PC-3 (cell line): ENCODE measurements around the gene TPSG1. TPM values are rescaled to one million over a fixed set of nuclear protein-coding genes. Genes with fewer than 3 reads are reported as not detected.
A peak's percentile ranks its signal among the peaks of the same experiment; 100 is the strongest.

Source experiments
- ATAC-seq: fragments of 200-7000 bp; cut with Tn5 transposase; 2 replicates; pipeline ENCODE4 v1.9.1; 2020; ENCODE audit warnings: mild to moderate bottlenecking, moderate library complexity
- BruUV-seq: library from RNA; stranded (reverse); fragments of 400-500 nt; replicated peaks from 2 replicates; lab custom pipeline; 2021; lab: Mats Ljungman, UMichigan
- CTCF ChIA-PET: fragments of 300-600 bp; sonication (Branson Sonifier 250); formaldehyde crosslinking; loops from one replicate; lab custom pipeline; 2022; ENCODE audit warnings: antibody characterized with exemption; lab: Charles Lee
- POLR2A ChIA-PET: fragments of 300-600 bp; sonication (Branson Sonifier 250); formaldehyde crosslinking; loops from one replicate; lab custom pipeline; 2022; ENCODE audit warnings: antibody characterized with exemption; ENCODE audit not compliant: unreplicated experiment; lab: Charles Lee
- DNase-seq: peaks from one replicate; pipeline ENCODE4 v3.0.0-alpha.2; 2015
- H2AFZ ChIP-seq: fragments of 300-600 bp; sonication (generic); 2 replicates; pipeline ENCODE4 v1.6.0; 2016; ENCODE audit warnings: antibody characterized with exemption, low read length
- H3F3A ChIP-seq: fragments of 300-600 bp; sonication (generic); one replicate; pipeline ENCODE4 v1.6.0; 2017; ENCODE audit warnings: antibody characterized with exemption, low read length, control low read depth, mild to moderate bottlenecking; ENCODE audit not compliant: unreplicated experiment
- H3K27ac ChIP-seq: fragments of 300-600 bp; sonication (generic); 2 replicates; pipeline ENCODE4 v1.5.1; 2016; ENCODE audit warnings: mild to moderate bottlenecking, low read length
- H3K27me3 ChIP-seq: fragments of 300-600 bp; sonication (generic); 2 replicates; pipeline ENCODE4 v1.6.1; 2016; ENCODE audit warnings: low read length, mixed read lengths
- H3K36me3 ChIP-seq: fragments of 300-600 bp; sonication (generic); 2 replicates; pipeline ENCODE4 v1.6.1; 2016; ENCODE audit warnings: low read depth, mixed run types, low read length, mixed read lengths
- H3K4me1 ChIP-seq: fragments of 300-600 bp; sonication (generic); 2 replicates; pipeline ENCODE4 v1.5.1; 2016; ENCODE audit warnings: low read length; ENCODE audit not compliant: insufficient read depth
- H3K4me2 ChIP-seq: fragments of 300-600 bp; sonication (generic); 2 replicates; pipeline ENCODE4 v1.6.0; 2016; ENCODE audit warnings: low read length
- H3K4me3 ChIP-seq: fragments of 300-600 bp; sonication (generic); 2 replicates; pipeline ENCODE4 v1.5.1; 2016; ENCODE audit warnings: mild to moderate bottlenecking, low read length, mixed read lengths
- H3K79me2 ChIP-seq: fragments of 300-600 bp; sonication (generic); 2 replicates; pipeline ENCODE4 v1.6.1; 2017; ENCODE audit warnings: low read length, mixed read lengths
- H3K9ac ChIP-seq: fragments of 300-600 bp; sonication (generic); 2 replicates; pipeline ENCODE4 v1.6.0; 2016; ENCODE audit warnings: mild to moderate bottlenecking, low read length
- H3K9me2 ChIP-seq: fragments of 300-600 bp; sonication (generic); replicated peaks from 2 replicates; pipeline ENCODE4 v1.6.1; 2016; ENCODE audit warnings: mixed run types, low read length, mixed read lengths
- H3K9me3 ChIP-seq: fragments of 300-600 bp; sonication (generic); 2 replicates; pipeline ENCODE4 v1.6.1; 2016; ENCODE audit warnings: low read length, mixed read lengths
- H4K20me1 ChIP-seq: fragments of 300-600 bp; sonication (generic); 2 replicates; pipeline ENCODE4 v1.6.1; 2016; ENCODE audit warnings: low read length, mixed read lengths
- EZH2 ChIP-seq: fragments of 300-600 bp; sonication (generic); IDR thresholded peaks from one replicate; pipeline ENCODE4 v1.6.1; 2017; ENCODE audit warnings: antibody characterized with exemption, mild to moderate bottlenecking, low read length; ENCODE audit not compliant: unreplicated experiment
- EZH2phosphoT487 ChIP-seq: fragments of 300-600 bp; sonication (generic); IDR thresholded peaks from 2 replicates; pipeline ENCODE4 v1.6.1; 2018; ENCODE audit warnings: mild to moderate bottlenecking, antibody characterized with exemption, low read length, borderline replicate concordance
- intact Hi-C: fragments of 100-400 bp; cut with micrococcal nuclease; formaldehyde crosslinking; loops from 2 replicates; pipeline ENCODE4 v1.9.0; 2023
- total RNA-seq: library from RNA; depleted of rRNA; stranded (reverse); fragments of >200 nt; gene quantifications from 2 replicates; pipeline ENCODE4 v1.2.3, GENCODE V29; 2014
- TF ChIP-seq, protein P1 (sequence below): fragments of 300-600 bp; sonication (generic); conservative IDR thresholded peaks from 2 replicates; pipeline ENCODE4 v1.5.1; 2017; ENCODE audit warnings: antibody characterized with exemption, low read depth, mild to moderate bottlenecking, low read length

The TPSG1 gene
- total RNA-seq, 1 experiment from 2014 or later = not detected

DNA sequence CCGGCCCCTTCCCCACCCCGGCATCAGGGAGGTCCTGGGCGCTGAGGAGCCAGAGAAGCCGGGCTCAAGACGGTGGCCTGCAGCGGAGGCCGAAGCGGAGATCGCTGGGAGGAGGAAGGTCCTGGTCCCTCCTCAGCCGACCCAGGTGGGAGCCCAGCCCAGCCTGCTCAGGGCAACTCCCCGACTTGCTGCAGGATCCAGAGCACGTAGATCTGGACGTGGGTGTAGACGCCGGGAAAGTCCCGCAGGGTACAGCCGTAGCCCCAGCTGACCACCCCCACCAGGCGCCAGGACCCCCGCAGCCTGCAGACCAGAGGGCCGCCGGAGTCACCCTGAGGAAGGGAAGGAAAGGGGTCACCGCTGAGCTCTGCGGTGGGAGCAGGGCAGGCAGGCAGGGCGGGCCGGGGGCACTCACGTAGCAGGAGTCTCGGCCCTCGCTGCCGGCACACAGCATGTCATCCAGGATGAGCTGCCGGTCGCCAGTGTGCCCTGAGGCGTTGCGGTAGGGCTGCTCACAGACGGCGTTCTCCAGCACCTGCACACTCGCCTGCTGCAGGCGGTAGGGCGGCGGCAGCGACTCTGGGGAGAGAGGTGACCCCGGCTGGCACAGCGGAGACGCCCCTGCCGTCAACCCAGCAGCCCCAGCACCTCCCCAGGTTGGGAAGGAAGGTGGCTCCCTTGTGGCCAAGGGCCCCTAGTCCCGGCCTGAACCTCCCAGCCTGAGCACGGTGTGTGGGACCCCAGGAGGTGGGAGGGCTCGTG lies 36.2 kb upstream of the TPSG1 start:
- ChIA-PET CTCF (no interaction called here), POLR2A (no interaction called here)
- no peaks in the 10 kb centered on the region for H4K20me1 ChIP-seq
- intact Hi-C loops = no loop called here
- TF ChIP-seq, protein P1, sequence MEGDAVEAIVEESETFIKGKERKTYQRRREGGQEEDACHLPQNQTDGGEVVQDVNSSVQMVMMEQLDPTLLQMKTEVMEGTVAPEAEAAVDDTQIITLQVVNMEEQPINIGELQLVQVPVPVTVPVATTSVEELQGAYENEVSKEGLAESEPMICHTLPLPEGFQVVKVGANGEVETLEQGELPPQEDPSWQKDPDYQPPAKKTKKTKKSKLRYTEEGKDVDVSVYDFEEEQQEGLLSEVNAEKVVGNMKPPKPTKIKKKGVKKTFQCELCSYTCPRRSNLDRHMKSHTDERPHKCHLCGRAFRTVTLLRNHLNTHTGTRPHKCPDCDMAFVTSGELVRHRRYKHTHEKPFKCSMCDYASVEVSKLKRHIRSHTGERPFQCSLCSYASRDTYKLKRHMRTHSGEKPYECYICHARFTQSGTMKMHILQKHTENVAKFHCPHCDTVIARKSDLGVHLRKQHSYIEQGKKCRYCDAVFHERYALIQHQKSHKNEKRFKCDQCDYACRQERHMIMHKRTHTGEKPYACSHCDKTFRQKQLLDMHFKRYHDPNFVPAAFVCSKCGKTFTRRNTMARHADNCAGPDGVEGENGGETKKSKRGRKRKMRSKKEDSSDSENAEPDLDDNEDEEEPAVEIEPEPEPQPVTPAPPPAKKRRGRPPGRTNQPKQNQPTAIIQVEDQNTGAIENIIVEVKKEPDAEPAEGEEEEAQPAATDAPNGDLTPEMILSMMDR = no peak
- no peak for TF ChIP-seq EZH2
- no peak for TF ChIP-seq EZH2phosphoT487
- H3K4me3 ChIP-seq = no peak overlapping the region
- no peaks in the 10 kb centered on the region for H3F3A ChIP-seq
- H3K9ac ChIP-seq = no peak overlapping the region
- peak; percentile 48 for DNase-seq
- no TSS peak for BruUV-seq
- H3K4me1 ChIP-seq = no peaks in the 10 kb centered on the region; the same call in 1 of the 2 replicates
- H3K9me2 ChIP-seq = no peaks in the 10 kb centered on the region
- peak; percentile 39 for ATAC-seq
- H3K4me2 ChIP-seq = peak overlapping the region; percentile 34; the same call in 1 of the 2 replicates
- no peaks in the 10 kb centered on the region for H3K79me2 ChIP-seq
- H3K27ac ChIP-seq = no peak overlapping the region
- no peaks in the 10 kb centered on the region for H3K9me3 ChIP-seq
- no peak overlapping the region for H2AFZ ChIP-seq
- no peaks in the 10 kb centered on the region for H3K36me3 ChIP-seq
- H3K27me3 ChIP-seq = peaks cover 31% of the 10 kb centered on the region

DNA sequence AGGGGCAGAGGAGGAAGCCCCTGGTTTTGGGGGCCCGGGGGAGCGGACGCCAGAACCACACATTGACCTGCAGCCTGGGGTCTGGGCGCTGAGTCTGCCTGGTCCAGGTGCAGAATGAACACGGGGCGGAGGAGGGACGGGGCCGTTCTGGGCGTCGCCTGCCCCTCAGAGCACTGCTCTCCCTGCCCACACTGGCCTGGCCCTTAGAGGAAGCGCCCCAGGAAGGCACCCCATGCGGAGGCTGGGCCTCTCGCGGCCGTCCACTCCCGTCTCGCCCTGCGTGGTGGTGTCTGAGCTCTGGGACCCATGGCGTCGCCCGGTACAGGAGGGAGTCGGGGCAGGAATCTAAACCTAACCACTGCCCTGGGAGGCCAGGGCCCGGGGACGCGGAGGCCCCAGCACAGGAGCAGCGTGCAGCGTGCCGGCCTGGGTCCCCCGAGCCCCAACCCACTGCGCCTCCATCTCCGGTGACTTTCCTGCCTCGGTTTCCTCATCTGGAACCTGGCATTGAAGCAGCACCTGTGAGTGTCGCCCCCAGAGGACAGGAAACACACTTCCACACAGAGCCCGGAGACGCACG lies 35.1 kb upstream of the TPSG1 start:
- no peak overlapping the region for H3K4me3 ChIP-seq
- ChIA-PET CTCF (no interaction called here), POLR2A (no interaction called here)
- H3K4me1 ChIP-seq = no peaks in the 10 kb centered on the region; the same call in 1 of the 2 replicates
- no peaks in the 10 kb centered on the region for H3K79me2 ChIP-seq
- no peaks in the 10 kb centered on the region for H3F3A ChIP-seq
- H3K4me2 ChIP-seq = no peak overlapping the region
- H4K20me1 ChIP-seq = no peaks in the 10 kb centered on the region
- ATAC-seq = no peak
- no peaks in the 10 kb centered on the region for H3K36me3 ChIP-seq
- BruUV-seq = no TSS peak
- no peak for TF ChIP-seq EZH2
- TF ChIP-seq, protein P1 = no peak
- H3K27me3 ChIP-seq = peaks cover 31% of the 10 kb centered on the region
- no peaks in the 10 kb centered on the region for H3K9me2 ChIP-seq
- no peak overlapping the region for H2AFZ ChIP-seq
- intact Hi-C loops = no loop called here
- DNase-seq = no peak
- H3K9ac ChIP-seq = no peak overlapping the region
- no peak overlapping the region for H3K27ac ChIP-seq
- H3K9me3 ChIP-seq = no peaks in the 10 kb centered on the region

DNA sequence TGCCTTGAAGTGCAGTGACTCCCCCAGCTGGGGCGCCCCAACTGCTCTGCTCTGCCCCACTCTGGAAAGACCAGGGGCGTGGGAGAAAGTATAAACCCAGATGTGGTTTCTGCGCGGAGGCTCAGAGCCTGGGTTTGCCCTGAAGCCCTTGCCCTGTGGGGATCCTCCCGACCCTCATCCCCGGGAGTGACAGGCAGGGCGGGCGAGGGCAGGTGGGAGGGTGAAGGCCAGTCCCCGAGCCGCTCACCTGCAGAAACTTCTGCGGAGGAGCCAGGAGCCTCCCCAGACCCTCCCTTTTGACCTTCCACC lies 34.6 kb upstream of the TPSG1 start:
- TF ChIP-seq, protein P1 = no peak
- TF ChIP-seq EZH2 (no peak), EZH2phosphoT487 (no peak)
- H3K36me3 ChIP-seq = no peaks in the 10 kb centered on the region
- no peaks in the 10 kb centered on the region; the same call in 1 of the 2 replicates for H3K4me1 ChIP-seq
- CTCF ChIA-PET = no interaction called here
- POLR2A ChIA-PET = no interaction called here
- no peaks in the 10 kb centered on the region for H4K20me1 ChIP-seq
- H3K4me3 ChIP-seq = no peak overlapping the region
- no peaks in the 10 kb centered on the region for H3K9me3 ChIP-seq
- no TSS peak for BruUV-seq
- intact Hi-C loops = no loop called here
- H3K27ac ChIP-seq = no peak overlapping the region
- no peaks in the 10 kb centered on the region for H3K79me2 ChIP-seq
- ATAC-seq = no peak
- DNase-seq = no peak
- H3K9ac ChIP-seq = no peak overlapping the region
- no peak overlapping the region for H3K4me2 ChIP-seq
- H2AFZ ChIP-seq = no peak overlapping the region
- H3K27me3 ChIP-seq = peaks cover 31% of the 10 kb centered on the region
- no peaks in the 10 kb centered on the region for H3K9me2 ChIP-seq
- no peaks in the 10 kb centered on the region for H3F3A ChIP-seq
